Activated T-cell treated with anti-CD3 and anti-CD28 coated beads, Interleukin-2, amount 50 U/mL, for 72 hours (primary cell): ENCODE measurements around the gene HNRNPL. TPM values are rescaled to one million over a fixed set of nuclear protein-coding genes. Genes with fewer than 3 reads are reported as not detected.
A peak's percentile ranks its signal among the peaks of the same experiment; 100 is the strongest.
"Not testable (repeated sequence)": the region's sequence is repeated elsewhere in the genome, so short reads cannot be mapped to it uniquely, and the experiment has no call there.

Experiments
- ATAC-seq, 2 donors: fragments of 150-1000 bp; cut with Tn5 transposase; replicated peaks in 1 of 2; 2 replicates each; pipeline ENCODE4 v1.10.0; 2021; ENCODE audit warnings: moderate library complexity in 2 of 2, mild to moderate bottlenecking in 1 of 2
- DNase-seq, 2 donors: peaks; one replicate each; pipeline ENCODE4 v3.0.0; 2021 to 2022; ENCODE audit warnings: mixed read lengths in 1 of 2
- H3K27ac Mint-ChIP-seq: one replicate; pipeline ENCODE4 v1.8.0; 2022; ENCODE audit warnings: mild to moderate bottlenecking, moderate library complexity, mixed read lengths
- H3K27me3 Mint-ChIP-seq: one replicate; pipeline ENCODE4 v1.8.0; 2022; ENCODE audit warnings: low read depth, mixed read lengths
- H3K36me3 Mint-ChIP-seq, 2 donors: one replicate each; pipeline ENCODE4 v1.8.0; 2022; ENCODE audit warnings: mixed read lengths in 2 of 2, mild to moderate bottlenecking in 1 of 2; ENCODE audit not compliant: insufficient read depth in 2 of 2
- H3K4me1 Mint-ChIP-seq: one replicate; pipeline ENCODE4 v1.8.0; 2022; ENCODE audit warnings: low read depth, mixed read lengths
- H3K4me3 Mint-ChIP-seq, 2 donors: one replicate each; pipeline ENCODE4 v1.8.0; 2022; ENCODE audit warnings: mild to moderate bottlenecking in 2 of 2, mixed read lengths in 2 of 2, moderate library complexity in 2 of 2
- H3K9me3 Mint-ChIP-seq, 2 donors: one replicate each; pipeline ENCODE4 v1.8.0; 2022; ENCODE audit warnings: mixed read lengths in 2 of 2
- total RNA-seq, 2 donors: library from RNA; stranded (reverse); gene quantifications; one replicate each; pipeline ENCODE4 v1.2.3, GENCODE V29; 2022

Gene HNRNPL
- total RNA-seq = 100 to 1,000 TPM; 427 to 457 TPM

DNA sequence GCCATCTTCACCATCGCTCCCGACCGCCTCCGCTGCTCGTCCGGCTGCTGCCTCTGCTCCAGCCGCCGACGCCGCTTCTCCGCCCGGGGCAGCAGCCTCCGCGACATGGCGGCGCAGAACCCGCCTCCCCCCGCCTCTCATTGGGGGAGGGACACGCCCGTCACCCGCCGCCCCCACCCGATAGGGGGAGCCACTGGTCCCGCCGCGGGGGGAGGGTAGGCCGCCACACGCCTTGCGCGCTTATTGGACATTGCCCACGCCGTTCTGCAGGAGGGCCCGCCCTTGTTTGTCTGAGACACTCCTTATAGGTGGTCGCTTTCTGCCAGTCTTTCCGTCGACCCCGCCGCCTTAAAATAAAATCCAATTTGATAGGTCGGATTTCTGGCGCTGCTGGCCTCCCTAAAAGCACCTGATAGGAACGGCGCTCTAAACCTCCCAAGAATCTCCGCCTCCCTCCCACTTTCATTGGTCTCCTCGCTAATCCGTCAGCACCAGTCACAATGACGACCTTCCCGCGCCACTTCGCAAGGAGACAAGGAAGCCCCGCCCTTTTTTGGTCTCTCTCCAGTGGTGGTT lies at the start of gene HNRNPL:
HNRNPL (minus strand) TSS at position 127 of the 576 bp plus-strand sequence; CDS start at position 107, 20 bp downstream.
- Mint-ChIP-seq H3K36me3 (peaks cover 21 to 39% of the 10 kb centered on the region in 2 donors), H3K27ac (peak within 1 kb of the TSS; percentile 99), H3K27me3 (no peaks in the 10 kb centered on the region), H3K9me3 (no peaks in the 10 kb centered on the region), H3K4me1 (peaks cover 56% of the 10 kb centered on the region), H3K4me3 (peak within 1 kb of the TSS; percentile 85 to 97)
- ATAC-seq (peak; percentile 70 to 73), DNase-seq (peak; percentile 99 to 100)

DNA sequence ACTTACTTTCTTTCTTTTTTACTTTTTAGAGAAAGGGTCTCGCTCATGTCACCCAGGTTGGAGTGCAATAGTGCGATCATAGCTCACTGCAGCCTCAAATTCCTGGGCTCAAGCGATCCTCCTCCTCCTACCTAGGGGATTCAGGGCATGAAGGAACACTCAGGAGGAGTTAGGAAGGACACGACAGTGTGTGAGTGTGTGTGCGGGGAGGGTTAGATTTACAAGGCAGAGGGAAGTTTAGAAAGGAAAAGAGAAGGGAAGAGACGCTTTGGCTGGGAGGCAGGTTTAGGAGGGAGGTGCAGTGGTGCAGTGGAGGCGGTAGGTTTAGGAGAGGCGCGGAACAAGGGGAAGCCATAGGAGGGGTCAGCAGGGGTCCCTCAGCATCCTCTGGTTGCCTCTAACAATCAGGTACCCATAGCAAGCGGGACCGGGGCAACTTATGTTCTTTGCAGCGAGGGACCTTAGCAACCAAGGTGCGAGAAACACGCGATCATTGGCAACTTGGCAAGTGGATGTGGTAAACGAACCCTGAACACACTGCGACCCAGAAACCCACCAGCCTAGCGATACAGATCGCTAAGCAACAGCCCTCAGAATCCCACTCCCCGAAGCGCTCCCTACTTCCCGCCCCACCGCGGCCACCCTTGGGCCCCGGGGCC lies 49.1 kb upstream of the HNRNPL start:
- Mint-ChIP-seq H3K27ac (peak overlapping the region; percentile 51), H3K4me3 (peak overlapping the region; percentile 86 to 96), H3K9me3 (peaks cover 0 to 2% of the 10 kb centered on the region in 2 donors), H3K27me3 (no peaks in the 10 kb centered on the region), H3K36me3 (peaks cover 9 to 13% of the 10 kb centered on the region in 2 donors), H3K4me1 (peaks cover 31% of the 10 kb centered on the region)
- no peak for DNase-seq
- no peak for ATAC-seq

DNA sequence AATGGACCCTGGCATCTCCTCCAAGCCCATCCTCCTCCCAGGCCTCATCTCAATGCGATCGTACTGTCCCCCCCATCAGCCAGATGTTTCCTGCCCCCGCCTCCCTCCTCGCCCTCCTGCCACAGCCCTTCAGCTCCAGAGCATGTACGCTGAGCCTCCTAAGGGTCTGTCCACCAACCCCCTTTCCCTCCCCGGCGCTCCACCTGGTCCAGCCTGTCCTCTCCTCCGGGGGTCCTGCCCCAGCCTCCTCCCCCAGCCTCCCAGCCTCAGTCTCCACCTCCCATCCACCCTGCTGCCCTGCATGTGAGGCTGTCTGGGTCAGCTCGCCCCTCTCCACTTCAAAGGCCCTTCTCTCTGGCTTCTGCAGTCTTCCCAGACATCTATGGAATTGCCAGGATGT lies 45.2 kb upstream of the HNRNPL start:
- ATAC-seq (no peak), DNase-seq (no peak)
- Mint-ChIP-seq H3K27me3 (no peaks in the 10 kb centered on the region), H3K36me3 (peaks cover 1 to 2% of the 10 kb centered on the region in 2 donors), H3K4me3 (no peak overlapping the region), H3K27ac (no peak overlapping the region), H3K9me3 (no peaks in the 10 kb centered on the region), H3K4me1 (peaks cover 19% of the 10 kb centered on the region)

DNA sequence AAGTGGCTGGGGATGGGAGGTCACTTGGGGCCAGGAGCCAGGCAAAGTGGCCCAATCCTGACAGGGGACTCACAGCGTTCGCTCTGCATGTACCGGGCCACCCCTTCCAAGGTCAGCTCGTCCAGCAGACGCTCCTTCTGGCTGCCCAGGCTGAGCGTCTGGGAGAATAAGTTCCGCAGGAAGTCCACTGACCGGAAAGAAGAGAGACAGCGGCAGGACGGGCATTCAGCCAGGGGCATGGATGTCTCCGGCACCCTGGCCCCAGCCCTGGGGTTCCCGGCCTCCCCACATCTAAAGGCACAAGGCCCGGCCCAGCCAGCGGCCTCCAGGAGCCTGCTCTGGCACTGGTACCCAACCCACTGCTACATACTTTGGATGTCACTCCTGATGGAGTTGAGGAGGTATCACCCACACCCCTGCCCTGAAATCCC lies 43.6 kb upstream of the HNRNPL start:
- no peaks in the 10 kb centered on the region for H3K9me3 Mint-ChIP-seq
- peaks cover 0 to 1% of the 10 kb centered on the region in 2 donors for H3K36me3 Mint-ChIP-seq
- H3K4me1 Mint-ChIP-seq = peaks cover 10% of the 10 kb centered on the region
- ATAC-seq = no peak
- no peaks in the 10 kb centered on the region for H3K27me3 Mint-ChIP-seq
- no peak overlapping the region for H3K4me3 Mint-ChIP-seq
- no peak overlapping the region for H3K27ac Mint-ChIP-seq
- no peak for DNase-seq

DNA sequence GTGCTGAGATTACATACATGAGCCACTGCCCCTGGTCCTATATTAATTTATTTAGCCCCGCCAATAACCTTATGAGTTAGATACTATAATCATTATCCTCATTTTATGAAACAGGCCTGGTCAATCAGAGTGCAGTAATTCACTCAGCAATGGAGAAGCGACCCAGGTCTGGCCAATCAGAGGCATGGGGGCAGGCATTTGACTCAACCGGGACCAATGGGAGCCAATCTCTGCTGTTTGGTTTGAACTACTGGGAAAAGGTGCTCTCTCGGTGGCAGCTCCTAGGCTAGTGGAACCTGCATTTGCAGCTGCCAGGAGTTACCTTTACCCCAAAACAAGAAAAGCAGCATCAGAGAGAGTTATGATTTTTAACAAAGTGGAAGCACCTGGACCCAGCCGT lies 43.1 kb upstream of the HNRNPL start:
- peaks cover 0 to 1% of the 10 kb centered on the region in 2 donors for H3K36me3 Mint-ChIP-seq
- no peaks in the 10 kb centered on the region for H3K9me3 Mint-ChIP-seq
- no peak overlapping the region for H3K4me3 Mint-ChIP-seq
- DNase-seq (no peak), ATAC-seq (no peak)
- peaks cover 5% of the 10 kb centered on the region for H3K4me1 Mint-ChIP-seq
- no peaks in the 10 kb centered on the region for H3K27me3 Mint-ChIP-seq
- H3K27ac Mint-ChIP-seq = no peak overlapping the region

DNA sequence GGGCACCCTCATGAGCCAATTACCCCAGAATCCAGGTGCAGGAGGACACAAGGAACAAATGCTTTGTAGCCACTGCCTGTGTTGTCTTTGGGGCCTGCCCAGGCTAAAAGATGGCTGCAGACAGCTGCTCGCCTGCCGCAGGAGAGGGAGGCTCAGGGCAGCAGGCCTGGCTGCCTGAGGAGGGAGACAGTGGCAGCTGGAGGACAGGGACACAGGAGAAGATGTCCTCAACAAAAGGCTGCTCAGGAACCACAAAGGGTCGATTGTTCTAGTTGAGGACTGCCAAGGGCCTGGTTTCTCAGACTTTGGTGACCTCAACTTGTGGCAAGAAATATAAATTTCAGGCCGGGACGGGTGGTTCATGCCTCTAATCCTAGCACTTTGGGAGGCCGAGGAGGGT lies 42.0 kb upstream of the HNRNPL start:
- DNase-seq = no peak
- H3K9me3 Mint-ChIP-seq = no peaks in the 10 kb centered on the region
- no peak overlapping the region for H3K27ac Mint-ChIP-seq
- no peaks in the 10 kb centered on the region for H3K36me3 Mint-ChIP-seq
- H3K27me3 Mint-ChIP-seq = no peaks in the 10 kb centered on the region
- no peak for ATAC-seq
- H3K4me3 Mint-ChIP-seq = no peak overlapping the region
- H3K4me1 Mint-ChIP-seq = peaks cover 6% of the 10 kb centered on the region

DNA sequence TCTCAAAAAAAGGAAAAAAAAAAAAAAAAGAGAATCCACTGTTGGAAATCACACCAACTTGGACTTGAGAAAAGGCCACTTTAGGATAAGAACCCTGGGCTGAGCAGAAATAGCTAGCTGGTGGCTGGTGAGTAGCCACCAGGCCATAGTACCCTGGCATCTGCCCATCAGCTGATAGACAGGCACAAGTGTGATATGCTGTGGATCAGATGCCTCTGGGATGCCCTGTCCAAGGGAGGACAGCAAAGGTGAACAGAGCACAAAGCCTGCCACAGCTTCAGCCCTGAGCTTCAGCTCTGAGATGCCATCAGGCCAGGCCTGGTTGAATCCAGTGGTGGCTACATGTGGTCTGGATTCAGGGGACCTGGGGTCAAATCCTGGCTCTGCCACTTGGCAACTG lies 40.9 kb upstream of the HNRNPL start:
- no peaks in the 10 kb centered on the region for H3K9me3 Mint-ChIP-seq
- ATAC-seq (no peak), DNase-seq (no peak)
- H3K4me3 Mint-ChIP-seq = no peak overlapping the region
- H3K27me3 Mint-ChIP-seq = no peaks in the 10 kb centered on the region
- H3K36me3 Mint-ChIP-seq = no peaks in the 10 kb centered on the region
- no peak overlapping the region for H3K27ac Mint-ChIP-seq
- peaks cover 6% of the 10 kb centered on the region for H3K4me1 Mint-ChIP-seq

DNA sequence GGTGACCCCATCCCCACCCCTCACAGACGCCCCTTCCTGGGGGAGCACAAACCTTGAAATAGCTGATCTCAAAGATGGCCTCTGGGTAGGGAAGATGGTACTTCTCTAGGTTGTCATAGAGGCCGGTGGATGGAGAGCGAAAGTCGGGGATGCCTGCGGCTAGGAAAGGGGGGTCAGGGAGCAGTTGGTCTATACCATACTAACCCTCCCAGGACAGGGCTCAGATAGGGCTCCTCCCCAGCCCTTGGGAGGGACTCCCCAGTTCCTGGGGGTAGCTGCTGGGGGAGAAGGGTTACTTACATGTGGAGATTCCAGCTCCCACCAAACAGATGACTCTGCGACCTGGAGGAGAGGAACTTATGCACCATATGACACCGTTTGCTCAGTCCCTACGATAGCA lies 40.0 kb upstream of the HNRNPL start:
- Mint-ChIP-seq H3K4me3 (no peak overlapping the region), H3K4me1 (peaks cover 6% of the 10 kb centered on the region), H3K36me3 (no peaks in the 10 kb centered on the region), H3K27ac (no peak overlapping the region), H3K27me3 (no peaks in the 10 kb centered on the region), H3K9me3 (no peaks in the 10 kb centered on the region)
- DNase-seq = no peak
- ATAC-seq = no peak

DNA sequence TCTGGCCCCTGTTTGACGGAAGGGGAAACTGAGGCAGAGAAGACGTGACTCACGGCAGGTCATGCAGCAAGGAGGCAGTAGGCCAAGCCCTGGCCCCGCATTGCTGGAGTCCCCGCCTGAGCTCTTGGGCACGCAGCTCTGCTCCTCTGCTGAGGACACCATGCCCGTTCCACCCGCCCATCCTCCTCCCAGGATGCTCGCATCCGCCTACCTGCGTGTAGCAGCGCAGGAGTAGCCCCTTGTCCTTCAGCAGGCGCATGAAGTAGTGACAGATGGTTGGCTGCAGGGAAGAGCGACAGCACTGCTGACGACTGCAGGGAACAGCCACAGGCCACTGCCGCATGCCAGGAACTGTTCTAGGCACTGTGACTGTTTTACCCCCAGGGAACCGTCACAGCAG lies 39.1 kb upstream of the HNRNPL start:
- no peak overlapping the region for H3K4me3 Mint-ChIP-seq
- no peaks in the 10 kb centered on the region for H3K27me3 Mint-ChIP-seq
- no peaks in the 10 kb centered on the region for H3K36me3 Mint-ChIP-seq
- H3K4me1 Mint-ChIP-seq = peaks cover 6% of the 10 kb centered on the region
- no peak for ATAC-seq
- DNase-seq = no peak
- no peak overlapping the region for H3K27ac Mint-ChIP-seq
- no peaks in the 10 kb centered on the region for H3K9me3 Mint-ChIP-seq

DNA sequence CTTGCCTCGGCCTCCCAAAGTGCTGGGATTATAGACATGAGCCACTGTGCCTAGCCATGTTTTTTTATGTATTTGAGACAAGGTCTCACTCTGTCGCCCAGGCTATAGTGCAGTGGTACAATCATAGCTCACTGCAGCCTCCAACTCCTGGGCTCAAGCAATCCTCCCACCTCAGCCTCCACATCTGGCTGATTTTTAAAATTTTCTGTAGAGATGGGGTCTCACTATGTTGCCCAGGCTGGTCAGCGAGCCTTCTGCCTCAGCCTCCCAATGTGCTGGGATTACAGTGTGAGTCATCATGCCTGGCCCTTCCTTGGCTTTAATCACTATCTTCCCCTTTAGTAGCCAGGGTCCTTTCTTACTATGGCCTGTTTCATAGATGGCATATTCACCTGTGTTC lies 34.9 kb upstream of the HNRNPL start:
- not testable (repeated sequence) for H3K9me3 Mint-ChIP-seq, H3K4me1 Mint-ChIP-seq, H3K27me3 Mint-ChIP-seq, ATAC-seq, H3K4me3 Mint-ChIP-seq, H3K27ac Mint-ChIP-seq, DNase-seq, H3K36me3 Mint-ChIP-seq

DNA sequence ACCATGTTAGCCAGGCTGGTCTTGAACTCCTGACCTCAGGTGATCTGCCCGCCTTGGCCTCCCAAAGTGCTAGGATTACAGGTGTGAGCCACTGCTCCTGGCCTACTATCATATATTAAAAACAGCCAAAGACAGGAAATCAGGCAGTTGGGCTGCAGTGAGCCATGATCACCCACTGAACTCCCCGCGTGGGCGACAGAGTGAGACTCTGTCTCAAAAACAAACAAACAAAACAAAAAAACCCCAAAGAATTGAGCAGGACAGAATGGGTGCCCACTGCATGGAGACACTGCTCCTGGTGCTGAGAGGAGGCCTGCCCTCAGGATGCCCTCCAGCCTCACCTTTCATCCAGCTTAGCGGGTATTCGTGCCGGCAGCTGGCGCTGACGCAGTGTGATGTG lies 33.5 kb upstream of the HNRNPL start:
- ATAC-seq (no peak), DNase-seq (no peak)
- Mint-ChIP-seq H3K4me3 (no peak overlapping the region), H3K36me3 (no peaks in the 10 kb centered on the region), H3K9me3 (no peaks in the 10 kb centered on the region), H3K27me3 (no peaks in the 10 kb centered on the region), H3K4me1 (peaks cover 14% of the 10 kb centered on the region), H3K27ac (no peak overlapping the region)

DNA sequence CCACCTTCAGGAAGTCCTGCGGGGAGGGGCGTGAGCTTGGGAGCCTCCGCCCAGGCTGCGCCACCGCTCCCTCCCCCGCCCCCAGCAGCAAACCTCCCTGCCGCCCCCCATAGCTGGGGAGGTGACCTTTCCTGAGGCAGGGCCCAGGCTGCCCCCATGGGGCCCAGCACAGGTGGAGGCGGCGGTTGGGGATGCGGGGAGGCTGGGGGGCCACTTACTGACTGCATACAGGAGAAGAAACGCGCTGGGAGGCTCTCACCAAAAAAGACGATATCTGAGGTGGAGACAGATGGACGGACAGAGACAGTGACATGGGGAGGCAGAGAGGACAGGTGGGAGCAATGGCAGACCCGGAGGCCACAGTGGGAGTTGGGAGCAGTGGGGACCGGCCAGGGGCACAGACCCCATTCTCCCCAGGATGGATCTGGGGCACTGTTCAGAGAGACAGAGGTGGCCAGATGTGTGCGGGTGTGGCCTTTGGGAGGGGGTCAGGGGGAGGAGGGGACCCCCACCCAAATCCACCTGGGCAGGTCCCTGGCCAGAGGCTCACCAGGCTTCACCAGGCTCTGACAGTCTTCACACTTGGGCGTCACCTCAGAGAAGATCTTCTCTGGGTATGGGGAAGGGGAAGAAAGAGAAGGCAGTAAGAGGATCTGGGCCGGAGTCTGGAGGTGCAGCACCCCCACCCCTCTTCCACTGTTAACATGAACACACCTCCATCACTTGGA lies 31.3 kb upstream of the HNRNPL start:
- Mint-ChIP-seq H3K9me3 (no peaks in the 10 kb centered on the region), H3K36me3 (peaks cover 0 to 3% of the 10 kb centered on the region in 2 donors), H3K4me3 (no peak overlapping the region), H3K27me3 (no peaks in the 10 kb centered on the region), H3K4me1 (peaks cover 29% of the 10 kb centered on the region), H3K27ac (no peak overlapping the region)
- no peak for DNase-seq
- ATAC-seq = no peak

DNA sequence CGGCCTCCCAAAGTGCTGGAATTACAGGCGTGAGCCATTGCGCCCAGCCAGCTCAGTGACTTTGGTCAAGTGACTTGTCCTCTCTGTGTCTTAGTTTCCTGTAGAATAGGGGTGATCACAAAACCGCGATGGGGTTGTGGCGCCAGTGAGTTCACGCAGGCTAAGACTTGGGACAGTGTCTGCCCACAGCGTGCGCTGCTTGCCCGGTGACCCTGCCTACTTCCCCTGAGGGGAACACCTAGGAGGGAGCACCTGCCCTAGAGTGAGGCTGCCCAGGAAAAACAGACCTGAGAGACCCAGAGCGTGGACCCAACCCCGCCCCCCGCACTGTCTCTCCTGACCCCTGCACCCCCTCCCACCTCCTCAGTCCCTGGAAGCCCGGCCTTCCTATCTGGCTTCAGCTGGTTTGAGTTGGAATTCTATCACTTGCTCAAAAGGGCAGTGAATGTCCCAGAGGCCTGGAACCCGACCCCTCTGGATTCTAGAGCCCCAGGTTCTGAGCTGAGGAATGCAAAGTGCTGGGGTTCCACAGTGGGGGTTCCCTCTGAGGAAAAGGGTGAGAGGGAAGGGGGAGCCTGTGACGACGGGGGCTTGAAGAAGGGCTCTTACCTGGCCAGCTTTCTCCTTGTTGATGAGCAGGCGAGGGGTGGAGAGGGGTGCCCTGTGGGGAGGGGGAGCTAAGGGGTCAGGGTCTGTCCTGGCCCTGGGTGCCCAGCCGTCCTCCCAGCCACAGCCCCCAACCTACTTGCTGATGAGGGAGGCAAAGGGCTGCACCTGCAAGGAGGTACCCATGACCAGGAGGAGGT lies 30.5 kb upstream of the HNRNPL start:
- peak overlapping the region in 1 of 2 donors; percentile 29 for H3K4me3 Mint-ChIP-seq
- ATAC-seq (no peak), DNase-seq (no peak)
- H3K27me3 Mint-ChIP-seq = no peaks in the 10 kb centered on the region
- H3K36me3 Mint-ChIP-seq = peaks cover 0 to 4% of the 10 kb centered on the region in 2 donors
- H3K9me3 Mint-ChIP-seq = no peaks in the 10 kb centered on the region
- H3K27ac Mint-ChIP-seq = peak overlapping the region; percentile 70
- H3K4me1 Mint-ChIP-seq = peaks cover 35% of the 10 kb centered on the region
